ENCODE results near the gene TRIM54. TPM values are rescaled to one million over a fixed set of nuclear protein-coding genes. Genes with fewer than 3 reads are reported as not detected.

The TRIM54 gene
- total and polyA plus RNA-seq, 5 donors from 2014 or later = 0.10 TPM; not detected in 4

- Histone ChIP-seq H3K36me3 (ENCODE audit: control insufficient read depth, insufficient read depth, low read length) (peaks cover 1% of the 10 kb centered on the region), H3K4me3 (ENCODE audit: low read depth, low read length) (peak overlapping the region; percentile 17), H3K27ac (ENCODE audit: insufficient read depth, low read length, poor library complexity, severe bottlenecking) (no peak overlapping the region), H3K27me3 (ENCODE audit: control insufficient read depth, insufficient read depth, low read length) (no peaks in the 10 kb centered on the region), H3K9me3 (ENCODE audit: control insufficient read depth in 2 of 2, low read length in 2 of 2) (no peaks in the 10 kb centered on the region), H3K4me1 (ENCODE audit: control insufficient read depth, insufficient read depth, low read length, poor library complexity, severe bottlenecking) (peaks cover 24% of the 10 kb centered on the region)
- ATAC-seq (ENCODE audit: low read depth in 2 of 2) (no peak), DNase-seq (no peak)
- H3K4me3 Mint-ChIP-seq = peak overlapping the region; percentile 49 to 93 (median 87)
- peak overlapping the region in 1 of 3 donors; percentile 45 for H3K27ac Mint-ChIP-seq
- no peaks in the 10 kb centered on the region for H3K9me3 Mint-ChIP-seq
- H3K4me1 Mint-ChIP-seq = peaks cover 0 to 29% (median 20%) of the 10 kb centered on the region in 4 donors
- no peaks in the 10 kb centered on the region for H3K27me3 Mint-ChIP-seq
- peaks cover 6% of the 10 kb centered on the region for H3K36me3 Mint-ChIP-seq
Observed at GRCh38 chr2:27320958-27321543, 38.8 kb downstream of the TRIM54 start.

GRCh38 chr2:27322301-27322765 is 40.1 kb downstream of the TRIM54 start:
- Mint-ChIP-seq H3K4me1 (peaks cover 0 to 29% (median 20%) of the 10 kb centered on the region in 4 donors), H3K27me3 (no peaks in the 10 kb centered on the region), H3K4me3 (peak overlapping the region; percentile 92 to 98 (median 93)), H3K9me3 (no peaks in the 10 kb centered on the region), H3K27ac (peak overlapping the region; percentile 48 to 99 (median 98)), H3K36me3 (peaks cover 17% of the 10 kb centered on the region)
- Histone ChIP-seq H3K4me3 (ENCODE audit: low read depth, low read length) (peak overlapping the region; percentile 95), H3K36me3 (ENCODE audit: control insufficient read depth, insufficient read depth, low read length) (peaks cover 13% of the 10 kb centered on the region), H3K27ac (ENCODE audit: insufficient read depth, low read length, poor library complexity, severe bottlenecking) (peak overlapping the region; percentile 87), H3K4me1 (ENCODE audit: control insufficient read depth, insufficient read depth, low read length, poor library complexity, severe bottlenecking) (peaks cover 24% of the 10 kb centered on the region), H3K9me3 (ENCODE audit: control insufficient read depth in 2 of 2, low read length in 2 of 2) (no peaks in the 10 kb centered on the region), H3K27me3 (ENCODE audit: control insufficient read depth, insufficient read depth, low read length) (no peaks in the 10 kb centered on the region)
- DNase-seq (peak in 1 of 3 donors; percentile 51), ATAC-seq (ENCODE audit: low read depth in 2 of 2) (peak in 1 of 2 donors; percentile 17)

GRCh38 chr2:27322766-27323595 is 40.8 kb downstream of the TRIM54 start, which contains the start of gene MPV17:
Gene MPV17 (minus strand): TSS chr2:27323097. CDS start chr2:27322517, 580 bp downstream.
- peaks cover 24% of the 10 kb centered on the region for H3K4me1 ChIP-seq (ENCODE audit: control insufficient read depth, insufficient read depth, low read length, poor library complexity, severe bottlenecking)
- peak; percentile 96 for ATAC-seq (ENCODE audit: low read depth in 2 of 2)
- peak; percentile 81 to 93 (median 84) for DNase-seq
- Mint-ChIP-seq H3K27ac (peak within 1 kb of the TSS; percentile 95 to 99 (median 98)), H3K4me1 (peaks cover 0 to 29% (median 19%) of the 10 kb centered on the region in 4 donors), H3K9me3 (no peaks in the 10 kb centered on the region), H3K36me3 (peaks cover 20% of the 10 kb centered on the region), H3K4me3 (peak within 1 kb of the TSS; percentile 92 to 98 (median 93)), H3K27me3 (no peaks in the 10 kb centered on the region)
- peak within 1 kb of the TSS; percentile 87 for H3K27ac ChIP-seq (ENCODE audit: insufficient read depth, low read length, poor library complexity, severe bottlenecking)
- no peaks in the 10 kb centered on the region for H3K27me3 ChIP-seq (ENCODE audit: control insufficient read depth, insufficient read depth, low read length)
- H3K36me3 ChIP-seq (ENCODE audit: control insufficient read depth, insufficient read depth, low read length) = peaks cover 16% of the 10 kb centered on the region
- H3K4me3 ChIP-seq (ENCODE audit: low read depth, low read length) = peak within 1 kb of the TSS; percentile 95
- no peaks in the 10 kb centered on the region for H3K9me3 ChIP-seq (ENCODE audit: control insufficient read depth in 2 of 2, low read length in 2 of 2)

- Histone ChIP-seq H3K4me1 (ENCODE audit: control insufficient read depth, insufficient read depth, low read length, poor library complexity, severe bottlenecking) (peaks cover 24% of the 10 kb centered on the region), H3K27me3 (ENCODE audit: control insufficient read depth, insufficient read depth, low read length) (no peaks in the 10 kb centered on the region), H3K36me3 (ENCODE audit: control insufficient read depth, insufficient read depth, low read length) (peaks cover 24% of the 10 kb centered on the region), H3K27ac (ENCODE audit: insufficient read depth, low read length, poor library complexity, severe bottlenecking) (peak overlapping the region; percentile 87), H3K4me3 (ENCODE audit: low read depth, low read length) (peak overlapping the region; percentile 95), H3K9me3 (ENCODE audit: control insufficient read depth in 2 of 2, low read length in 2 of 2) (no peaks in the 10 kb centered on the region)
- H3K27me3 Mint-ChIP-seq = no peaks in the 10 kb centered on the region
- peaks cover 28% of the 10 kb centered on the region for H3K36me3 Mint-ChIP-seq
- no peak for DNase-seq
- peak overlapping the region; percentile 92 to 98 (median 93) for H3K4me3 Mint-ChIP-seq
- ATAC-seq (ENCODE audit: low read depth in 2 of 2) = no peak
- peaks cover 0 to 29% (median 19%) of the 10 kb centered on the region in 4 donors for H3K4me1 Mint-ChIP-seq
- no peaks in the 10 kb centered on the region for H3K9me3 Mint-ChIP-seq
- peak overlapping the region; percentile 95 to 99 (median 98) for H3K27ac Mint-ChIP-seq
Observed at GRCh38 chr2:27323596-27324285, 41.5 kb downstream of the TRIM54 start.

- ATAC-seq (ENCODE audit: low read depth in 2 of 2) (no peak), DNase-seq (no peak)
- no peak overlapping the region for H3K27ac ChIP-seq (ENCODE audit: insufficient read depth, low read length, poor library complexity, severe bottlenecking)
- Mint-ChIP-seq H3K4me3 (peak overlapping the region; percentile 61 to 81 (median 66)), H3K27ac (peak overlapping the region in 2 of 3 donors; percentile 88 to 99), H3K36me3 (peaks cover 31% of the 10 kb centered on the region), H3K27me3 (no peaks in the 10 kb centered on the region), H3K9me3 (no peaks in the 10 kb centered on the region), H3K4me1 (peaks cover 0 to 29% (median 19%) of the 10 kb centered on the region in 4 donors)
- peaks cover 24% of the 10 kb centered on the region for H3K4me1 ChIP-seq (ENCODE audit: control insufficient read depth, insufficient read depth, low read length, poor library complexity, severe bottlenecking)
- H3K36me3 ChIP-seq (ENCODE audit: control insufficient read depth, insufficient read depth, low read length) = peaks cover 32% of the 10 kb centered on the region
- H3K9me3 ChIP-seq (ENCODE audit: control insufficient read depth in 2 of 2, low read length in 2 of 2) = no peaks in the 10 kb centered on the region
- no peak overlapping the region for H3K4me3 ChIP-seq (ENCODE audit: low read depth, low read length)
- H3K27me3 ChIP-seq (ENCODE audit: control insufficient read depth, insufficient read depth, low read length) = no peaks in the 10 kb centered on the region
Observed at GRCh38 chr2:27324720-27325119, 42.5 kb downstream of the TRIM54 start.

- ATAC-seq (ENCODE audit: low read depth in 2 of 2) = no peak
- no peaks in the 10 kb centered on the region for H3K27me3 Mint-ChIP-seq
- H3K36me3 ChIP-seq (ENCODE audit: control insufficient read depth, insufficient read depth, low read length) = peaks cover 61% of the 10 kb centered on the region
Observed at GRCh38 chr2:27335311-27335710, 53.1 kb downstream of the TRIM54 start.

GRCh38 chr2:27336173-27336572 is 53.9 kb downstream of the TRIM54 start:
- no peaks in the 10 kb centered on the region for H3K9me3 ChIP-seq (ENCODE audit: control insufficient read depth in 2 of 2, low read length in 2 of 2)
- ATAC-seq (ENCODE audit: low read depth in 2 of 2) (no peak), DNase-seq (no peak)
- H3K4me3 ChIP-seq (ENCODE audit: low read depth, low read length) = no peak overlapping the region
- Mint-ChIP-seq H3K27me3 (no peaks in the 10 kb centered on the region), H3K36me3 (peaks cover 37% of the 10 kb centered on the region), H3K4me1 (peaks cover 0 to 4% (median 0%) of the 10 kb centered on the region in 4 donors), H3K9me3 (no peaks in the 10 kb centered on the region), H3K4me3 (no peak overlapping the region), H3K27ac (no peak overlapping the region)
- H3K27me3 ChIP-seq (ENCODE audit: control insufficient read depth, insufficient read depth, low read length) = no peaks in the 10 kb centered on the region
- H3K27ac ChIP-seq (ENCODE audit: insufficient read depth, low read length, poor library complexity, severe bottlenecking) = no peak overlapping the region
- H3K4me1 ChIP-seq (ENCODE audit: control insufficient read depth, insufficient read depth, low read length, poor library complexity, severe bottlenecking) = no peaks in the 10 kb centered on the region
- peaks cover 62% of the 10 kb centered on the region for H3K36me3 ChIP-seq (ENCODE audit: control insufficient read depth, insufficient read depth, low read length)

More at GRCh38 chr2:27335311-27335710, 53.1 kb downstream of the TRIM54 start:
- Histone ChIP-seq H3K4me3 (ENCODE audit: low read depth, low read length) (no peak overlapping the region), H3K9me3 (ENCODE audit: control insufficient read depth in 2 of 2, low read length in 2 of 2) (no peaks in the 10 kb centered on the region), H3K27ac (ENCODE audit: insufficient read depth, low read length, poor library complexity, severe bottlenecking) (no peak overlapping the region), H3K4me1 (ENCODE audit: control insufficient read depth, insufficient read depth, low read length, poor library complexity, severe bottlenecking) (no peaks in the 10 kb centered on the region), H3K27me3 (ENCODE audit: control insufficient read depth, insufficient read depth, low read length) (no peaks in the 10 kb centered on the region)
- Mint-ChIP-seq H3K27ac (no peak overlapping the region), H3K36me3 (peaks cover 38% of the 10 kb centered on the region), H3K4me1 (peaks cover 0 to 4% (median 0%) of the 10 kb centered on the region in 4 donors), H3K9me3 (no peaks in the 10 kb centered on the region), H3K4me3 (peak overlapping the region in 1 of 4 donors; percentile 69)
- DNase-seq = no peak
